Smooth muscle cell (in vitro differentiated cells): Measurements from ENCODE around the gene OCA2. TPM values are rescaled to one million over a fixed set of nuclear protein-coding genes. Genes with fewer than 3 reads are reported as not detected.
"Not testable (repeated sequence)": the region's sequence is repeated elsewhere in the genome, so short reads cannot be mapped to it uniquely, and the experiment has no call there.

Source experiments
- DNase-seq: peaks from one replicate; lab custom pipeline; 2025; ENCODE audit not compliant: unreplicated experiment; lab: John Stamatoyannopoulos, UW
- H2AFZ ChIP-seq: fragments of 200-600 bp; sonication (generic); 2 replicates; pipeline ENCODE4 v1.6.0; 2016; ENCODE audit warnings: antibody characterized with exemption, low read depth, mild to moderate bottlenecking
- H3F3A ChIP-seq: fragments of 200-600 bp; sonication (generic); 2 replicates; pipeline ENCODE4 v1.6.0; 2017; ENCODE audit warnings: antibody characterized with exemption, low read depth
- H3K27ac ChIP-seq: fragments of 200-600 bp; sonication (generic); 2 replicates; pipeline ENCODE4 v1.5.1; 2016; ENCODE audit warnings: low read depth, mild to moderate bottlenecking
- H3K27me3 ChIP-seq: fragments of 200-600 bp; sonication (generic); 2 replicates; pipeline ENCODE4 v1.6.1; 2016; ENCODE audit warnings: low read depth, mild to moderate bottlenecking
- H3K36me3 ChIP-seq: fragments of 200-600 bp; sonication (generic); 2 replicates; pipeline ENCODE4 v1.5.1; 2016; ENCODE audit warnings: low read depth
- H3K4me1 ChIP-seq: fragments of 200-600 bp; sonication (generic); 2 replicates; pipeline ENCODE4 v1.5.1; 2016; ENCODE audit warnings: low read depth
- H3K4me2 ChIP-seq: fragments of 200-600 bp; sonication (generic); 2 replicates; pipeline ENCODE4 v1.6.0; 2016; ENCODE audit warnings: mild to moderate bottlenecking
- H3K4me3 ChIP-seq: fragments of 200-600 bp; sonication (generic); 2 replicates; pipeline ENCODE4 v1.5.1; 2016; ENCODE audit warnings: mild to moderate bottlenecking
- H3K79me2 ChIP-seq: fragments of 200-600 bp; sonication (generic); 2 replicates; pipeline ENCODE4 v1.6.0; 2016; ENCODE audit warnings: low read depth, mild to moderate bottlenecking
- H3K9ac ChIP-seq: fragments of 200-600 bp; sonication (generic); 2 replicates; pipeline ENCODE4 v1.6.0; 2016; ENCODE audit warnings: low read depth
- H3K9me3 ChIP-seq: fragments of 200-600 bp; sonication (generic); replicated peaks from 2 replicates; pipeline ENCODE4 v1.5.1; 2016; ENCODE audit warnings: low read depth
- H4K20me1 ChIP-seq: fragments of 200-600 bp; sonication (generic); 2 replicates; pipeline ENCODE4 v1.6.0; 2016; ENCODE audit warnings: low read depth
- WGBS: methylation state at CpG from one replicate; pipeline ENCODE4 v1.1.7; 2016; ENCODE audit warnings: low lambda C conversion rate; 5-methylcytosine and 5-hydroxymethylcytosine counted together
- polyA plus RNA-seq: library from polyadenylated mRNA; unstranded; fragments of >200 nt; fragmentation: Nextera tagmentation; extraction: Ambion mirVana; gene quantifications from 2 replicates; pipeline ENCODE4 v1.2.1, GENCODE V29; 2016
- total RNA-seq: library from RNA; depleted of rRNA; stranded (reverse); fragments of >200 nt; gene quantifications from 2 replicates; pipeline ENCODE4 v1.2.3, GENCODE V29; 2014
- TF ChIP-seq, protein P1 (sequence below): fragments of 200-600 bp; sonication (generic); IDR thresholded peaks from 2 replicates; pipeline ENCODE4 v1.5.1; 2017; ENCODE audit warnings: borderline replicate concordance, mild to moderate bottlenecking, antibody characterized with exemption; ENCODE audit not compliant: insufficient read depth, poor library complexity, severe bottlenecking

The OCA2 gene
- total and polyA plus RNA-seq, 2 experiments from 2014 or later = 0.16 TPM; not detected in 1

DNA sequence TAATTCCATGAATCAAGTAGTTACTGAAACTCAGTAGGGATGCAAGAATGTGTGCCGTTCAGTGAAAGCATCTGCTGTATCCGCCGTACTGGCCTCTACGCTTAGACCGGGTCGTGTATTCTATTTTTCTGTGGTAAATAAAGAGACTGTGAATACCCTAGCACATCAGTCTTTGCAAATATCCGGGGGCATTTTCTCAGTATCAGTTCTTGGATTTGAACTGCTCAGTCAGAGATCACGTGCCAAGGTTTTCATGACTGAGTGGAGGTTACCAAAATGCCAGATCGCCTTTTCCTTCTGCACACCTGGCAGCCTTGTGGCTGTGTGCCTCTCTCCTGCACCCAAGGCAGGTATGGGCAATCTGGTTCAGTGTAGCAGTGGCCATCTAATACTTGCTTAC is 377.0 kb downstream of the OCA2 start:
- 89% methylated on average over 9 of the region's 9 CpGs for WGBS
- Histone ChIP-seq H3F3A (no peaks in the 10 kb centered on the region), H3K36me3 (no peaks in the 10 kb centered on the region), H3K79me2 (no peaks in the 10 kb centered on the region), H3K9ac (no peak overlapping the region), H3K9me3 (no peaks in the 10 kb centered on the region), H3K4me3 (no peak overlapping the region), H4K20me1 (no peaks in the 10 kb centered on the region), H3K27me3 (no peaks in the 10 kb centered on the region), H3K4me1 (no peaks in the 10 kb centered on the region), H3K27ac (no peak overlapping the region), H2AFZ (no peak overlapping the region), H3K4me2 (no peak overlapping the region)
- no peak for DNase-seq
- TF ChIP-seq, protein P1, sequence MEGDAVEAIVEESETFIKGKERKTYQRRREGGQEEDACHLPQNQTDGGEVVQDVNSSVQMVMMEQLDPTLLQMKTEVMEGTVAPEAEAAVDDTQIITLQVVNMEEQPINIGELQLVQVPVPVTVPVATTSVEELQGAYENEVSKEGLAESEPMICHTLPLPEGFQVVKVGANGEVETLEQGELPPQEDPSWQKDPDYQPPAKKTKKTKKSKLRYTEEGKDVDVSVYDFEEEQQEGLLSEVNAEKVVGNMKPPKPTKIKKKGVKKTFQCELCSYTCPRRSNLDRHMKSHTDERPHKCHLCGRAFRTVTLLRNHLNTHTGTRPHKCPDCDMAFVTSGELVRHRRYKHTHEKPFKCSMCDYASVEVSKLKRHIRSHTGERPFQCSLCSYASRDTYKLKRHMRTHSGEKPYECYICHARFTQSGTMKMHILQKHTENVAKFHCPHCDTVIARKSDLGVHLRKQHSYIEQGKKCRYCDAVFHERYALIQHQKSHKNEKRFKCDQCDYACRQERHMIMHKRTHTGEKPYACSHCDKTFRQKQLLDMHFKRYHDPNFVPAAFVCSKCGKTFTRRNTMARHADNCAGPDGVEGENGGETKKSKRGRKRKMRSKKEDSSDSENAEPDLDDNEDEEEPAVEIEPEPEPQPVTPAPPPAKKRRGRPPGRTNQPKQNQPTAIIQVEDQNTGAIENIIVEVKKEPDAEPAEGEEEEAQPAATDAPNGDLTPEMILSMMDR = no peak

DNA sequence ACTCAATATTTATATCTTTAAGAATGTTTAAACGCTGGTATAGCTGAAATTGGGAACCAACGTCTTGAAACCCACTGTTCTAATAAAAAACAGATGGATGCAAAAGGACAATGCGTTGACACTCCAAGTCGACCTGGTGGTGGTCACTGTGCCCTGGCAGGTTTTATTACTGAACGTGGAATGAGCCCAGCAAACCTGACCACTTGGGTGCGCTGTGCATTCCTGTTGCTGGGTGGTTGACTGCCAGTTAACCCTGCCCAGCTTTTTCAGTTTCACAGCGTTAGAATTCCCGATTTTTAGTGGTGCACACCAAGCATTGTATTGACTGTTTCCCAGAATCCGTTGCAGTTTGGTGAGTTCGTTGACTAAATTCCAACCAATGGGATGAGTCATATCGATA is 384.4 kb downstream of the OCA2 start:
- Histone ChIP-seq H3K4me1 (no peaks in the 10 kb centered on the region), H3K9ac (no peak overlapping the region), H3K9me3 (peaks cover 4% of the 10 kb centered on the region), H3F3A (no peaks in the 10 kb centered on the region), H3K4me2 (no peak overlapping the region), H3K79me2 (no peaks in the 10 kb centered on the region), H3K27me3 (no peaks in the 10 kb centered on the region), H4K20me1 (no peaks in the 10 kb centered on the region), H3K4me3 (no peak overlapping the region), H3K27ac (no peak overlapping the region), H3K36me3 (no peaks in the 10 kb centered on the region), H2AFZ (no peak overlapping the region)
- WGBS = 81% methylated on average over 11 of the region's 11 CpGs
- TF ChIP-seq, protein P1 = no peak
- DNase-seq = no peak

DNA sequence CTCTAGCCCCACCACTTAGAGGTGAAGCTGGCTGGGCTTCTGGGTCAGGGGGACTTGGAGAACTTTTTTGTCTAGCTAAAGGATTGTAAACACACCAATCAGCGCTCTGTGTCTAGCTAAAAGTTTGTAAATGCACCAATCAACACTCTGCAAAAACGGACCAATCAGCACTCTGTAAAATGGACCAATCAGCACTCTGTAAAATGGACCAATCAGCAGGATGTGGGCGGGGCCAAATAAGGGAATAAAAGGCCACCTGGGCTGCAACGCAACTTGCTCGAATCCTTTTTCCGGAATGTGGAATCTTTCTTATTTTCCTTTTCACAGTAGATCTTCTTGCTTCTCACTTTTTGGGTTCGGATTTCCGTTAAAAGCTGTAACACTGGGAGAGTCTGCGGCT is 385.3 kb downstream of the OCA2 start:
- not testable (repeated sequence) for H3K9me3 ChIP-seq

DNA sequence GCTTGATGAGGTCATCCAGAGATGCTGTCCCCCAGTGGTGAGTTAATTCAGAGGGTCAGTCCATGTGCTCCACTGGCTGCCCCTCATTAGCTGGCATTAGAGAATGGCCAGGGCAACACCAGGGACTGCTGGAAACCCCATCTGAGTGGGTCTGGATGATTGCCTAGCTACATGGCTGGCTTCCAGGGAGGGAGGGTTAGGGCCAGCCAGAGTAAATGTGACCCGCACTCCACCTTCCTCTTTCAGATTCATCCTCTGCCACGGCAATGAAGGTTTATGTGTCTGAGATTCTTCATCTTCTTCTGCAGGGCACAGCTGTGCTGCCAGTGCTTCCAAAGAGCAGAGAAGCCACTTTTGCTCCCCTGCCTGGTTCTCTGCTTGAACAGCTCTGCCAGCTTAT is 391.9 kb downstream of the OCA2 start:
- H3F3A ChIP-seq = no peaks in the 10 kb centered on the region
- no peaks in the 10 kb centered on the region for H3K27me3 ChIP-seq
- TF ChIP-seq, protein P1 = no peak
- no peak overlapping the region for H3K27ac ChIP-seq
- H3K79me2 ChIP-seq = no peaks in the 10 kb centered on the region
- no peaks in the 10 kb centered on the region for H3K36me3 ChIP-seq
- no peak overlapping the region for H2AFZ ChIP-seq
- H4K20me1 ChIP-seq = no peaks in the 10 kb centered on the region
- no peak overlapping the region for H3K9ac ChIP-seq
- no peaks in the 10 kb centered on the region for H3K9me3 ChIP-seq
- DNase-seq = no peak
- H3K4me3 ChIP-seq = no peak overlapping the region
- 88% methylated on average over 2 of the region's 2 CpGs for WGBS
- peaks cover 10% of the 10 kb centered on the region for H3K4me1 ChIP-seq
- no peak overlapping the region for H3K4me2 ChIP-seq

More for the DNA sequence above, 385.3 kb downstream of the OCA2 start:
- 94% methylated on average over 9 of the region's 9 CpGs for WGBS
- H3K27ac ChIP-seq, H3K9ac ChIP-seq, H3K79me2 ChIP-seq, H4K20me1 ChIP-seq, H3K4me1 ChIP-seq, H2AFZ ChIP-seq, H3K27me3 ChIP-seq, H3K4me3 ChIP-seq, DNase-seq, H3K4me2 ChIP-seq, H3F3A ChIP-seq, H3K36me3 ChIP-seq: not testable (repeated sequence)
